Muscle layer of duodenum (tissue), 2 donors: ENCODE data around the gene RAI1.

Source experiments
- H3K27ac ChIP-seq: one replicate; pipeline ENCODE4 v1.7.0; 2013; ENCODE audit warnings: mild to moderate bottlenecking, low read length
- H3K27me3 ChIP-seq: one replicate; pipeline ENCODE4 v1.7.0; 2013; ENCODE audit warnings: low read depth, mild to moderate bottlenecking, control low read depth, low read length
- H3K36me3 ChIP-seq, 2 donors: one replicate each; pipeline ENCODE4 v1.7.0; 2013; ENCODE audit warnings: low read length in 2 of 2, control low read depth in 1 of 2, mild to moderate bottlenecking in 1 of 2; ENCODE audit not compliant: insufficient read depth in 2 of 2, control insufficient read depth in 1 of 2
- H3K4me1 ChIP-seq, 2 donors: one replicate each; pipeline ENCODE4 v1.7.0; 2013; ENCODE audit warnings: low read length in 2 of 2, mild to moderate bottlenecking in 2 of 2, control low read depth in 1 of 2, moderate library complexity in 1 of 2; ENCODE audit not compliant: insufficient read depth in 2 of 2, control insufficient read depth in 1 of 2
- H3K4me3 ChIP-seq, 2 donors: one replicate each; pipeline ENCODE4 v1.7.0; 2013; ENCODE audit warnings: low read length in 2 of 2, low read depth in 1 of 2, mild to moderate bottlenecking in 1 of 2
- H3K9me3 ChIP-seq, 2 donors: one replicate each; pipeline ENCODE4 v1.7.0; 2013; ENCODE audit warnings: low read length in 2 of 2, control low read depth in 1 of 2, mild to moderate bottlenecking in 1 of 2; ENCODE audit not compliant: control insufficient read depth in 1 of 2
- donor health status: healthy.

RAI1 gene

GRCh38 chr17:17789828-17790636 lies 108.8 kb downstream of the RAI1 start:
- H3K27me3 ChIP-seq, result no peaks in the 10 kb centered on the region
- H3K27ac ChIP-seq, result no peak overlapping the region
- H3K4me1 ChIP-seq, result peaks cover 10 to 60% of the 10 kb centered on the region in 2 donors
- H3K36me3 ChIP-seq, result peaks cover 5 to 12% of the 10 kb centered on the region in 2 donors
- H3K4me3 ChIP-seq, result no peak overlapping the region
- no peaks in the 10 kb centered on the region for H3K9me3 ChIP-seq

GRCh38 chr17:17790637-17791464 lies 109.6 kb downstream of the RAI1 start:
- H3K27ac ChIP-seq, result no peak overlapping the region
- peaks cover 10 to 54% of the 10 kb centered on the region in 2 donors for H3K4me1 ChIP-seq
- H3K9me3 ChIP-seq, result no peaks in the 10 kb centered on the region
- H3K27me3 ChIP-seq, result no peaks in the 10 kb centered on the region
- H3K4me3 ChIP-seq, result no peak overlapping the region
- H3K36me3 ChIP-seq, result peaks cover 6 to 20% of the 10 kb centered on the region in 2 donors

- no peaks in the 10 kb centered on the region for H3K27me3 ChIP-seq
- no peak overlapping the region for H3K27ac ChIP-seq
- no peaks in the 10 kb centered on the region for H3K9me3 ChIP-seq
- no peak overlapping the region for H3K4me3 ChIP-seq
- H3K4me1 ChIP-seq, result peaks cover 10 to 54% of the 10 kb centered on the region in 2 donors
- peaks cover 6 to 30% of the 10 kb centered on the region in 2 donors for H3K36me3 ChIP-seq
These were observed 110.8 kb downstream of the RAI1 start for GRCh38 chr17:17792037-17792550.

- Histone ChIP-seq H3K4me1 (peaks cover 10 to 54% of the 10 kb centered on the region in 2 donors), H3K27ac (no peak overlapping the region), H3K27me3 (no peaks in the 10 kb centered on the region), H3K36me3 (peaks cover 6 to 35% of the 10 kb centered on the region in 2 donors), H3K4me3 (no peak overlapping the region), H3K9me3 (no peaks in the 10 kb centered on the region)
These were observed 111.5 kb downstream of the RAI1 start for GRCh38 chr17:17792551-17793377.

GRCh38 chr17:17793378-17794214 lies 112.3 kb downstream of the RAI1 start:
- H3K27me3 ChIP-seq, result no peaks in the 10 kb centered on the region
- no peak overlapping the region for H3K4me3 ChIP-seq
- H3K27ac ChIP-seq, result no peak overlapping the region
- H3K4me1 ChIP-seq, result peaks cover 10 to 54% of the 10 kb centered on the region in 2 donors
- peaks cover 6 to 38% of the 10 kb centered on the region in 2 donors for H3K36me3 ChIP-seq
- no peaks in the 10 kb centered on the region for H3K9me3 ChIP-seq

GRCh38 chr17:17794382-17794781 lies 113.1 kb downstream of the RAI1 start:
- no peaks in the 10 kb centered on the region for H3K27me3 ChIP-seq
- no peaks in the 10 kb centered on the region for H3K9me3 ChIP-seq
- H3K36me3 ChIP-seq, result peaks cover 6 to 38% of the 10 kb centered on the region in 2 donors
- H3K4me1 ChIP-seq, result peaks cover 9 to 49% of the 10 kb centered on the region in 2 donors
- H3K4me3 ChIP-seq, result no peak overlapping the region
- H3K27ac ChIP-seq, result no peak overlapping the region

GRCh38 chr17:17795296-17795695 lies 114.0 kb downstream of the RAI1 start:
- Histone ChIP-seq H3K36me3 (peaks cover 6 to 38% of the 10 kb centered on the region in 2 donors), H3K27me3 (no peaks in the 10 kb centered on the region), H3K4me1 (peaks cover 6 to 49% of the 10 kb centered on the region in 2 donors), H3K27ac (no peak overlapping the region), H3K9me3 (no peaks in the 10 kb centered on the region), H3K4me3 (no peak overlapping the region)

- Histone ChIP-seq H3K4me3 (no peak overlapping the region), H3K27ac (no peak overlapping the region), H3K27me3 (no peaks in the 10 kb centered on the region), H3K36me3 (peaks cover 6 to 38% of the 10 kb centered on the region in 2 donors), H3K9me3 (no peaks in the 10 kb centered on the region), H3K4me1 (peaks cover 6 to 42% of the 10 kb centered on the region in 2 donors)
These were observed 114.9 kb downstream of the RAI1 start for GRCh38 chr17:17795946-17796786.

- no peaks in the 10 kb centered on the region for H3K27me3 ChIP-seq
- peaks cover 6 to 36% of the 10 kb centered on the region in 2 donors for H3K4me1 ChIP-seq
- peaks cover 6 to 38% of the 10 kb centered on the region in 2 donors for H3K36me3 ChIP-seq
- H3K9me3 ChIP-seq, result no peaks in the 10 kb centered on the region
- no peak overlapping the region for H3K27ac ChIP-seq
- no peak overlapping the region for H3K4me3 ChIP-seq
These were observed 115.5 kb downstream of the RAI1 start for GRCh38 chr17:17796787-17797061.
